RPMI7951 (cell line): Measurements from ENCODE around the gene TMEM184B. TPM values are rescaled to one million over a fixed set of nuclear protein-coding genes. Genes with fewer than 3 reads are reported as not detected.

Experiments
- DNase-seq: peaks from one replicate; pipeline ENCODE4 v3.0.0-alpha.2; 2012; ENCODE audit warnings: low read depth
- total RNA-seq: library from RNA; depleted of rRNA; stranded (reverse); fragments of >200 nt; shearing (Covaris generic); gene quantifications from 2 replicates; pipeline ENCODE4 v1.2.3, GENCODE V29; 2014

Gene TMEM184B
- total RNA-seq, 1 experiment from 2014 or later, result 33.0 TPM

DNA sequence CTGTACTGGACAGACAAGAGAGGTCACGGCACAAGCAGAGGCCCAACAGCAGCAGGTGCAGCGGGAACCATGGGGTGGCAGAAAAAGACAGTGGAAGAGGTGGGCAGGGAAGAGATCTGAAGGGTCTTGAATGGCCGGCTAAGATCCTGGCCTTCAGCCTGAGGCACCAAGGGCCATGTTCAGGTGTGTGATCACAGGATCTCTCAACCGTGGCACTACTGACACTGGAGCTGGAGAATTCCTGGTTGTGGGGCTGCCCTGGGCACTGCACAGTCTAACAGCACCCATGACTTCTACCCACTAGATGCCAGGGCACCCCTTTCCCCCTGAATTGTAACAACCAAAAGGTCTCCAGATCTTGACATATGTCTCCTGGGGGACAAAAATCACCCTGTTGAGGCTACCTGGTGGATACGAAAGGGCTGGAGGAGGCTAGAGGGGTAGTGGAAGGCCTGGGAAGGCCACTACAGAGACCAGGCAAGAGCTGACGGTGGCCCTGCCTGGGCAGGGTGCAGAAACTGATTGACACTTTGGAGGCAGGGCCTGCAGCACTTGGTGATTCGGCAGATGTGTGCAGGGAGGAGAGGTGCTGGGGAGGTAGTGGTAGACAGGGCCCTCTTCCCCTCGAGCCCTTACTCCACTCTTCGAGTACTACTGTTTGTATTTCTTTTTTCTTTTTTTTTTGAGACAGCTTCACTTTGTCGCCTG, 36.1 kb upstream of the TMEM184B start:
- DNase-seq, result no peak

DNA sequence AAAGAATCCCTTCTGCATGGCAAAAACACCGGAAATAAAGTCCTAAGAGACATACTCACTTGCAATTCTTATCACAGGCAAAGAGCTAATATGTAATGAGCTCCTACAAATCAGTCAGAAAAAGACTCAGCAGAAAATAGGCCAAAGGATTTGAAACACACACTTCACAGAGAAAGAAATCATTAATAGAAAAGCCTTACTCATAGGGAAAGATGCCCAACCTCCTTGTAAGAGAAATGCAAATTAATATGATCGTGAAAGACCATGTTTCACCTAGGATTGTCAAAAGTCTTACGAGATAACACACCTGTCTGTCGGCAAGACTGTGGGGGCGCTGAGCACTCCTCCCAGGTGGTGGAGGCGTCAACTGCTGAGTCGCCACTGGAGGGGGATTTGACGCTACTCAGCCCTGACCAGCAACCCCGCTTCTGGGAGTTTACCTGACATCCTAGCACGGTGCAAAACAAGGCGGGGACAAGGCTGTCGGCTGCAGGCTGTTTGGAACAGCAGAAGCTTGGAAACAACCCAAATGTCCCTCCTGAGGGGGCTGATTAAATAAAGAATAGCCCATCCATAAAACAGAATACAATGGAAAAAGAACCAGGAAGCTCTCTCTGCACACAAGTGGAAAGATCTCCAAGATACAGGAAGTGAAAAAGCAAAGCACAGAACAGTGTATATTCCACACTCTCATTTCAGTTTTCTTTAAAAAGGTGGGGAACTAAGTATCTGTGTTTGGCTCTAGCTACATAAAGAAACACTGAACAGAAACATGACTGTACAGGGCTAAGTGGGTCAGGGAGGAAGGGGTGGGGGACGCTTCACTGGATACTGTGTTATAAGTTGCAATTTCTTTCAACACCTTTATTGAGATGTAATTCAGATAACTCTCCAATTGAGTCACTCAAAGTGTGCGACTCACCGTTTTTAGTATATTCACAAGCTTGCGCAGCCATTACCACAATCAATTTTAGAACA, 33.0 kb upstream of the TMEM184B start:
- no peak for DNase-seq

DNA sequence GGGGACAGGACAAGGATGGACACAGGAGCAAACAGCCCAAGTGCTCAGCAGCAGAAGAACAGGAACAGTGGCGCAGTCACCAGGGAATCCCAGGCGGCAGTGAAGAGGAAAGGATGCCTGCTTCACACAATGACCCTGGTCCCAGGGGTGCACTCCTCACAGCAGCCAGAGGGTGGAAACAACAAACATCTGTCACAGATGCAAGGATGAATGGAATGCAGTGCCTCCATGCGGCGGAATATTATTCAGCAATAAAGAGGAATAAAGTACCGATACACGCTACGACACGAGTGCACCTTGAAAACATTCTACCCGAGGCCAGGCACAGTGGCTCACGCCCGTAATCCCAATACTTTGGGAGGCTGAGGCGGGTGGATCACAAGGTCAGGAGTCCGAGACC, 31.7 kb upstream of the TMEM184B start:
- DNase-seq, result no peak

DNA sequence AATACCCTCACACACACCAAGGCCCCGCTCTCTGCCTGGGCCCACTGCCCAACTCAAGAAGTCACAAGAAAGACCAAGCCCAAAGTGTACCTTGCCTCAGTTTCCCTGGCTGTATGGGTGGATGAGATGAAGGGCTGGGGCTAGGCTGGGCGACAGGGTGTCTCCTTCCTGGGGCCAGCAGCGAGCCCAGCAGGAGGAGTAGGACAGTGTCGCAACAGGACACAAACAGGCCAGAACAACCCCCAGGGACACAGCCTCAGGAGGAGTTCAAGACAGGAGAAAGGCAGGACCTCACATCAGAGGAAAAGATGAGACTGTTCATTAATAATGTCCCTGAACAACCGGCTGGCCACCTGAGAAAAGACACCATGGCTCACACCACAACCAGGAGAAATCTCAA, 31.2 kb upstream of the TMEM184B start:
- no peak for DNase-seq

DNA sequence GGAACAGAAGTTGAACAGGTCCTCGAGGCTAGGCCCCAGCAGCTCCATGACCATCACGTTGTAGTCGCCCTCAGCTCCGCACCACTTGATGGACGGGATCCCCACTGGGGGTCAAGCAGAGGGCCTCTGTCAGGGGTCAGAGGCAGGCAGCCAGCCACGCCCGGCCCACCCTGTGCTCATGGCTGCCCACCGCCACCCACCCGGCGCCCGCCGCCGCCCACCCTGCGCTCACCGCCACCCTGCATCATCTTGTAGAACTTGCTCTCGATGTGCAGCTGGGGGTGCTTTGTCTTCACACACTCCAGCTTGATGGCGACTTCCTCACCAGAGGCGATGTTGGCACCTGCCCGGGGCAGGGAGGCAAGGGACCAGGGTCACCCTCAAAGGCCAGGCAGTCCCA, 30.1 kb upstream of the TMEM184B start:
- no peak for DNase-seq

DNA sequence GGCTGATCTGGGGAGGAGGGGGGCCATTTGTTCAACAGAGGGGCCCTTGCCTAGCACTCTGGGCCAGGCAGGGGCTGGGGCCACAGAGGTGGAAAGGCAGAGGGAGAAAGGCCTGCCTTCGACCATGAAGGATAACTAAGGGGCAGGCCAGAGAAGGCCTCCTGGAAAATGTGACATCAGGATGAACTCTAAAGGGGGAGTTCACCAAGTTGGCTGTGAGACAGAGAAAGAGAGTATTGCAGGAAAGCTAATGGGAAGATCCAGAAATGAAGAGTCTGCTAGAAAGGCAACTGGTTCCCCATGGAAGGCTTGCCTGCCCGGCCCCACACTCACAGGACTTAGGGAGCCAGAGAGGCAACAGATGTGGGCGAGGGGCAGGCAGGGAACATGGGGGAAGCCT, 28.1 kb upstream of the TMEM184B start:
- no peak for DNase-seq

DNA sequence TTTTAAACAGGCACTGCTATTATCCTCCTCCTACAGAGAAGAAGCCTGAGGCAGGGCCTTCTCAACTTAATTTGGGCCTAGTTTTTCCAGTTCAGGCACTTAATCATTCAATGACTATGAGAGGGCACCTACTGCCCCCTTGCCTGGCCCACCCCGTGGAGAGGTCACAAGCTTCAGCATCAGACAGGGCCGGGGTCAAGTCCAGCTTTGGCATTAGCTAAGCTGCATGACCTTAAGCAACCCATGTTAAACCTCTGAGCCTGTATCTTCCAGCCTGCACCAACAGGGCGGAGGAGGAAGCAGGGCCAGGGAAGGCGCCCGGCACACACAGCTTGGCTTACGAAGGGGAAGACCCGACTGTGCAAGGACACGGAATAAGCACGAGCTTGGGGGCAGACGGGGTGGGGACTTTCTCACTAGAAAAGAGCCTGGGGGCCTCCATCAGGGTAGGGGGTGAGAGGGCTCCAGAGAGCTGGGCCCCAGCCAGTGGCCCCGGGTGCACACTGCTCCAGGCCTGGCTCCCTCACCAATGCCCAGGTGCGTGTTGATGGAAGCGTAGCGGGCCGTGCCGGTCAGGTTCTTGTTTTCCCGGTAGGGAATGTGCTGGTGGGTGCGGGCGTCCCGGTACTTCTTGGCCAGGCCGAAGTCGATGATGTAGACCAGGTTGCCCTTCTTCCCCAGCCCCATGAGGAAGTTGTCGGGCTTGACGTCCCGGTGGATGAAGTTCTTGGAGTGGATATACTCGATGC, 27.6 kb upstream of the TMEM184B start:
- DNase-seq, result no peak

DNA sequence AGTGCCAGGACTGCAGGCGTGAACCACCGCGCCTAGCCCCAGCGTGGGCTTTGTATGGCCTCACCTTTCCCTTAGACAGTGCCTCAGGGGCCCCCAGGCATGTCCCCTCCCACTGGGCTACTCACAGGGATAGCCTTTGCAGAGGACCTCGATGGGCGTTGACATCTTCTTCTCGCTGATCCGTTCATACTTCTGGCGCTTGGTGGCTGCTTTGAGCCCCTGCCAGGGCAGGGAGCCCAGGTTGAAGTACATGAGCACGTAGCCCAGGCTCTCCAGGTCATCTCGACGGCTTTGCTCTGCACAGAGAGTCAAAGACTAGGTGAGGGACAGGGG, 26.9 kb upstream of the TMEM184B start:
- no peak for DNase-seq

DNA sequence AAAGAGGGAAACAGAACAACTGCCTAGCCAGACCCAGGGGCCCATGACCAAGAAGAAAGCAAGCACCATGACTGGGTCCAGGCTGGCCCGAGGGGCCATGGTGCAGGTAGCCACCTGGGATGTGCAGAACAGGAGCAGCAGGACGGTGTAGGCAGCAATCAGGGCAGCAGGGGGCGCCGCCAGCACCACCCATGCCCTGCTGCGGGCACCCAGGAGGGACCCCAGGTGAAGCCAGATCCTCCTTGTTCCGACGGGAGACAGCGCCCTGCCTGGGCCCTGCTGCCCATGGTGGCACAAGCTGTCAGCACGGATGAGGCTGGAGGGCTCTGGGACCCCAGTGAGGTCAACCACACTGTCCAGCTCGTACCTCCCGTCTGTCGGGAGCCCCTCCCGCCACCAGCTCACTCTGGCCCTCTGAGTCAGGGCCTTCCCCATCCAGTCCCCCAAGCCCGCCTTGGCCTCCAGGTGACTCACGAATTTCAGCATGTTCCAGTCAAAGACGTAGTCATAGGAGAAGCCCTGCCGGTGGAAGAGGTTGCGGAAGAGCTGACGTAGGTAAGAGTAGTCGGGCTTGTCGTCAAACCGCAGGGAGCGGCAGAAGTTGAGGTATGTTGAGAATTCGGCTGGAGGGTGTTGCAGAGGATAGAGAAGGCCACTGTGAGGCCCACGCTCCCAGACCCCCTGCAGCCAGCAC, 25.6 kb upstream of the TMEM184B start:
- DNase-seq, result peak; percentile 27

DNA sequence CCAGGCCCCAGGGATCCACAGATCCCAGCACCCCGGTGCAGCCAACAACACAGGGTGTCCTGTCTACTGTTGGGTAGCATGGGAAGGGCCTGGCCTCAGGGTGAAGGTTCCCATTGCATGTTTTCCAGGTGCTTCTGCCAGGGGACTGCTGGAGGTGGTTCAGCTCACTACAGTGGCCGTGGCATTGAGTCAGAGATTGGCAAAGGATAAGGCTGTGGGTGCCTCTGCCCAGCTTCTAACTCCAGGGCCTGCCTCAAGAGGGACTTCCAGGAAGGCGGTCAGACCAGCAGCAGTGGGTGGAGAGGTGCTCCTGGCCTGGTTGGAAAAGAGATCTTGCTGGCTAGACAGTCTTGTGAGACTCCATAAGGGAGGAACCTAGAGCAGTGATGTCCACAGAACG, 23.6 kb upstream of the TMEM184B start:
- DNase-seq, result no peak

DNA sequence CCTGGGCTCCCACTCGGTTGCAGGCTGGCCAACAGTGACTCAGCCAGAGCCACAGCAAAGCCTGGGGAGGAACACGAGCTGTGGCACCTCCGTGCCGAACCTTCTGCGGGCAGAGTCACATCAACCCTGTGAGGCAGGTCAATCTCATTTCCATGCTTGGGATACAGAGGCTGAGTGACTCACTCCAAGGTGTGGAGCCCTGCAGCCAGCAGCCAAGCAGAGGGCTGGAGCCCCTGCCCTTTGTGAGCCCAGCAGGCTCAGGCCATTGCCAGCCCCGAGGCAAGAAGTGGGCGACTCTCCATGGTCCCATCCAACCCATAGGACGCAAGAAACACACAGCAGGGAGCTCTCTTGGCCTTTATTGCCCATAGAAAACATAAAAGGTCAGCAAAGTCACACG, 23.1 kb upstream of the TMEM184B start:
- DNase-seq, result no peak

DNA sequence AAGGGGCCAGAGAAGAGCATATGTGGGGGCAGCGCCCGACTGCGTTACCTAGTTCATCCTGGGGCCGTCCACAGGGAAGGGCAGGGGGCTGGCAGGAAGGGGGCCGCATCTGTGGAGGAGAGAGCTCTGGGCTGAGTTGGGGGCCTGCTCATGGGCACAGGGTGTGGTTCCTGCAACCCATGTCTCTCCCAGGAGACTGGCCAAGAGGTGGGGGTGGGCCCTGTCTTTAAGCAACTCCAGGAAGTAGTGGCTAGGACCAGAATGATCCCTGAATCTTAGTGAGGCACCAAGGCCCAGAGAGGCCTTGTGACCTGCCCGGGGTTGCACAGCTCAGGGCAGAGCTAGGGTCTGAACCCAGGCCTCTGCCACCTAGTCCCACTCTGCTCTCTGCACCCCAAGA, 22.5 kb upstream of the TMEM184B start:
- DNase-seq, result no peak

DNA sequence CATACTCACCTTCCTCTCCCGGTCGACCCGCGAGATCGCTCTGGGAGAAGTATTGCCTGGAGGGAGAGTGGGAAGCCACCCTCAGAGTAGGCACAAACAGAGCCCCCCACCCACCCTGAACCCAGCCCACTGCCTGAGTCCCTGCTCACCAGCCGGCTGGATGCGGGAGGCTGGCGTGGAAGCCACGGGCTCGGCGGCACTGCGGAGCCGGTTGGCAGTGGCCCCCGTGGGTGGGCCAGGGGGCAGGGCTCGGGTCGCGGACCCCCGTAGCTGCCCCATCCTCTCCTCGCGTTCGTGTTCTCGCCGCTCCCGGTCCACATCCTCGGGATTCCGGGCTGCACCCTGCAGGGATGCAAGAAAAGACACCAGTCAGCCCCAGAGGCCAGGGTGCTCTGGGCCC, 21.4 kb upstream of the TMEM184B start:
- no peak for DNase-seq

DNA sequence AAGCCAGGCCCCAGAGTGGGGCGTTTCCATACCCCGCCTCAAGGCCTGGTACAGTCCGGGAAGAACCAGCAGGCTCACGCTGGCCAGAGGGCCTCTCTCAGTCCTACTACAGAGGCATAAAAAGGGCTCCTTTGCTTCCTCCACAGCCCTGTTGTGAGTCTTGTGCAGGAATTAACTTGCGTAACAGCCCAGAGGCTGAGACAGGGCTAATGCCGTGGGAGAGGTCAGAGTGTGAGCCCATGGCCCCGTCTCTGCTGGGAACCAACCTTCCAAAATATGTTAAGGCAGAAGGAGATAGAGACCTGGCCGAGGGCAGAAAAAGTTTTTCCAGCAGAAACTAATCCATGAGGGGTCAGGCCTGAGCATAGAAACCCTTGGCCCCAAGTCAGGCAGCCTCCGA, 19.9 kb upstream of the TMEM184B start:
- DNase-seq, result no peak

DNA sequence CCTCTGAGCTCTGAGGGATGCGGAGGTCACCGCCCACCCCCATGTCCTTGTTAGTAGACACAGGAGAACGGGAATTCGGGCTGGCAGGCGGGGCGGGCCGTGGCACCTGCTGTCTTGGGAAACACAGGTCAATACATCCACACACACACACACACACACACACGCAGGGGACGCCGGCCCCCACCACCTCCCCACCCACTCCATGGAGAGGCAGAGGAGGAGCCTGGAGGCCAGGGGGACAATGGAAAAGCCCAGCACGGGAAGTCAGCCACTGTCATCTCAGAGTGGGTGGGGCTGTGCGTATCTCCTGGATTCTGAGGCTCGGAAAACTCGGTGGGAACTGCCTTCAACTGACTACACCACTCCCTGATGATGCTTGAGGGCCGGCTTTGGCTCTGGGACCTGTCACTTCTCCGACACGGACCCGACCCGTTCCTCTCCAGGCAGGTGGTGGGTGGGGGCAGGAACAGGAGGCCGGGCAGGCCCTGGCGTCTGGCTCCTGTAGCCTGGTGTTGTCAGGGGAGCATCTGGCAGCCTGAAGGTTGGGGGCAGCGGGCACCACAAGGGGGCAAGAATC, 18.5 kb upstream of the TMEM184B start:
- DNase-seq, result no peak

DNA sequence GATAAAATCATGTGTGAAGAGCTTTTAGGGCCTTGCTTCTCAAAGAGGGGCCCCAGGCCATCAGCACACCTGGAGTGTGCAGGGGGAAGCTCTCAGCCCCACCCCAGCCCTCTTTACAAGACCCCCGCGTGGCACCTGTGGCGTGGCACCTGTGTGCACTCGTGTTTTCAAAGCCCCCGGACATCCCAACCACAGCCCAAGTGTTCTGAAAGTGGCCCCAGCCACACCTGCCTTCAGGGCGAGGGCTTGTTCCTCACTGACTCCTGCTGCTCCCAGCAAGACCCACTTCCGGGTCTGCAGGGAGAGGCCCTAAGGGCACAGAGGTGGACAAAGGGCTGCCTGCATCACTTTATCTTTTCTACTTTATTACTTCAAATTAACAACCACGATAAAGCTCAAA, 17.5 kb upstream of the TMEM184B start:
- DNase-seq, result no peak

DNA sequence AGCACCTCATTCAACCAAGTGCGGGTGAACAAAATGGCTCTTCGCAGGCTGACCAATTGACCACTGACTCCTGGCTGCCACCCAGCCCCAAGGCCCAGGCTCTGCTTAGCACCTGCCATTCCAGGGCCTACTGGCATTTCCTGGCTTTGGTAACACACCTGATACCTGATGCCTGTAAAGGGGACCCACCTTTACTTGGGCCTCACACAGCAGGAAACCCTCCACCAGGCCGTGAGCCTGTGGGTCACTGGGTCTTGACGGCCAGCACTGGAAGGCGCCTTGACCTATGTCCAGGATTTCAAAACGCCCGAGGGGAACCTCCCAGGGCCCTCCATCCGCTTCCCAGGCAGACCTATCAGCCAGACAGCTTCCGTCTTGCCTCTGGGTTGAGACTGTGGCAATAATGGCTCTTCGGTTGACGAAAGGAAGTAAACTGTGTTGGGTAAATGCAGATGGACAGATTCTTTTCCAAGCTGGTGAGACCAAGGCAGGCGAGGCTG, 16.8 kb upstream of the TMEM184B start:
- no peak for DNase-seq

DNA sequence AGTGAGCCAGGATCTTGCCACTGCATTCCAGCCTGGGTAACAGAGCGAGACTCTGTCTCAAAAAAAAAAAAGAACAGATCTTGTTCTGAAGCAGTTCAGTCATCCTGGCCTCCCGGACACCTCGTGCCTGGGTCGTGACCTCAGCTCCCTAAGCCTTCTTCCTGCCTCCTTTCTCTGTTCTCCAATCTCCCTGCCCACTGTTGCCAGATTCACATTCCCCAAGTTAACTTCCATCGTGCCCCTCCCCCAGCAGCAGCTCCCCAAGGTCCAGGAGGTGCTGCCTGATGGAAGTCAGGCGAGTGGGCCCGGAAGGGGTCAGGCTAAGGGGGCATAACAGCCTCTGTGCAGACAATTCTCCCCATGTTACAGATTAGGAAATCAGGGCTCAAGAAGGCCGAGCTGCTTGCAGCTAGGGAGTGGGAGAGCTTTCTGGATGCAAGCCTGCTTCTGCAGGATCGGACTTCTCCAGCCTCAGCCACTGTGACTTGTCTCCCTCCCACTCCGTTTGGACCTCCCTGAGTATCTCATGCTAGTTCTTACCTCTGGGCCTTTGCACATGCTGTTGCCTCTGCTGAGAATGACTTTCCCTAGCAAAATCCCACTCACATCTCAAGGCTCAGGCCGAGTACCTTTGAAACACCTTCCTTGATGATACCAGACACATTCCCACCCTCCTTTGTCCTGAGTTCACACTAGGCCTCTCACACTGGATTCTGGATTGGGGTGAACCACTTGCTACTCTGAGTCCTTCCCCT, 14.3 kb upstream of the TMEM184B start:
- DNase-seq, result no peak

DNA sequence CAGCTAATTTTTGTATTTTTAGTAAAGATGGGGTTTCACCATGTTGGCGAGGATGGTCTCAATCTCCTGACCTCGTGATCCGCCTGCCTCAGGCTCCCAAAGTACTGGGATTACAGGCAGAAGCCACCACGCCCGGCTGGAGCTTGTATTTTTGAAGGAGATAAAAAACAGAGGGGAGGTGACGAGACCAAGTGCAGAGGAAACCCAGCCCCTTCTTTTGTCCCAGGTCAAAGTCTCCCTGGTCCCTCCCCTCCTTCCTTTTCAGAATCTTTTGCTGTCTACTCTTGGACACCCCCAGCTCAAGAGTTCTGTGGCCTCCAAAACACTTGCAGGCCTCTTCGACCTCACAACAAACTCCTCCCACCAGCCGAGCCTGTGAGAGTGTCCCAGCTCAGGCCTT, 12.2 kb upstream of the TMEM184B start:
- DNase-seq, result no peak

DNA sequence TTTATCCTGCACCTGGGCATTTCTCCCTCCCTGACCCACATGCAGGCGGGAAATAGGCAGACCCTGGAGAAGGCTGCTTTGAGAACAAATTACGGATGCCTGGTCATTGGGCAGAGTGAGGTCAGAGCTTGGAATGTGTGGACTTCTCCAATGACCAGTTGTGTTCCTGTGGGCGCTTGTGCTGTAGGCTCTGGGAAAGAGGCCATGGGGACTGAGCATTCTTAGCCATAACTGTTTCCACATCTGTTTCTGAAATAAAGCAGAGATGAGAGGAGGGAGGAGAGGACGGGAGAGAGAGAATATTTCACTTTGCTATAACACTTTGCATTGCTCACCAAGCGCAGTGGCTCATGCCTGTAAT, 11.2 kb upstream of the TMEM184B start:
- DNase-seq, result peak; percentile 34

DNA sequence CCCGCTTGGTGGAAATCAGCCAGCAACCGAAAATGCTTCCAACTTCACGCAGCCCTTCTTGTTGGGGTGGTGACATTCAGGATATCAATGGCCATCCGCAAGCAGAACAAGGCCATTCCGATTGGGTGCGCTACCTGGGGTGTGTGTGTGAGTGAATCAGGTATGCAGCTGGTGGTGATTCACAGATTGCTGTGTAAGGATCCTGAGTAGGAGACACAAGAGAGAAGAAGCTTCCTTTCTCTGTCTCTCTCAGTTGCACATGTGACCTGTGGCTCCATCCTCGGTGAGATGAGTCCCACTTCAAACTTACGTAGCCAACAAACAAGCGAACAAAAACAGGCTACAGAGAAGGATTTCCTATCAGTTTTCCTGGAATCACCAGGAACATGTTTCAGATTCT, 9.6 kb upstream of the TMEM184B start:
- DNase-seq, result no peak
